Astrocyte (in vitro differentiated cells and primary cell): Measurements from ENCODE around the gene HSPA2. TPM values are rescaled to one million over a fixed set of nuclear protein-coding genes. Genes with fewer than 3 reads are reported as not detected.

Source experiments
- DNase-seq: peaks from one replicate; pipeline ENCODE4 v3.0.0-alpha.2; 2010; ENCODE audit warnings: low read depth
- FAIRE-seq: peaks from 2 replicates; lab custom pipeline; 2011; peaks lifted over from hg19 to GRCh38; lab: Jason Lieb, UNC
- H2AFZ ChIP-seq: 2 replicates; pipeline ENCODE4 v1.6.0; 2012; ENCODE audit warnings: low read depth, low read length, inconsistent platforms
- H3K27ac ChIP-seq: 2 replicates; pipeline ENCODE4 v1.5.1; 2011; ENCODE audit warnings: low read depth, low read length, inconsistent platforms
- H3K27me3 ChIP-seq: 2 replicates; pipeline ENCODE4 v1.6.0; 2011; ENCODE audit warnings: low read length, inconsistent platforms; ENCODE audit not compliant: insufficient read depth
- H3K36me3 ChIP-seq: 2 replicates; pipeline ENCODE4 v1.5.1; 2011; ENCODE audit warnings: low read length, inconsistent platforms; ENCODE audit not compliant: insufficient read depth
- H3K4me1 ChIP-seq: 2 replicates; pipeline ENCODE4 v1.5.1; 2011; ENCODE audit warnings: low read length, inconsistent platforms; ENCODE audit not compliant: insufficient read depth
- H3K4me2 ChIP-seq: 2 replicates; pipeline ENCODE4 v1.6.0; 2012; ENCODE audit warnings: low read length, inconsistent platforms
- H3K4me3 ChIP-seq: 2 replicates; pipeline ENCODE4 v1.5.1; 2011; ENCODE audit warnings: low read depth, mild to moderate bottlenecking, low read length, inconsistent platforms; ENCODE audit not compliant: insufficient read depth
- H3K79me2 ChIP-seq: 2 replicates; pipeline ENCODE4 v1.6.0; 2012; ENCODE audit warnings: mild to moderate bottlenecking, low read length, inconsistent platforms; ENCODE audit not compliant: insufficient read depth
- H3K9ac ChIP-seq: 2 replicates; pipeline ENCODE4 v1.6.0; 2012; ENCODE audit warnings: mild to moderate bottlenecking, low read length, inconsistent platforms
- H3K9me3 ChIP-seq: 2 replicates; pipeline ENCODE4 v1.5.1; 2012; ENCODE audit warnings: low read depth, mild to moderate bottlenecking, low read length, inconsistent platforms; ENCODE audit not compliant: insufficient read depth
- H4K20me1 ChIP-seq: 2 replicates; pipeline ENCODE4 v1.6.0; 2012; ENCODE audit warnings: low read length, inconsistent platforms; ENCODE audit not compliant: insufficient read depth
- H3K27ac Mint-ChIP-seq: one replicate; pipeline ENCODE4 v1.8.0; 2021; ENCODE audit warnings: mild to moderate bottlenecking, mixed read lengths; ENCODE audit not compliant: unreplicated experiment
- H3K27me3 Mint-ChIP-seq: one replicate; pipeline ENCODE4 v1.8.0; 2021; ENCODE audit warnings: low read depth, mixed read lengths; ENCODE audit not compliant: unreplicated experiment
- H3K36me3 Mint-ChIP-seq: one replicate; pipeline ENCODE4 v1.8.0; 2021; ENCODE audit warnings: low read depth, mixed read lengths; ENCODE audit not compliant: unreplicated experiment
- H3K4me1 Mint-ChIP-seq: one replicate; pipeline ENCODE4 v1.8.0; 2021; ENCODE audit warnings: low read depth, mixed read lengths; ENCODE audit not compliant: unreplicated experiment
- H3K4me3 Mint-ChIP-seq: one replicate; pipeline ENCODE4 v1.8.0; 2021; ENCODE audit warnings: mild to moderate bottlenecking, moderate library complexity, mixed read lengths; ENCODE audit not compliant: unreplicated experiment
- H3K9me3 Mint-ChIP-seq: one replicate; pipeline ENCODE4 v1.8.0; 2021; ENCODE audit warnings: mild to moderate bottlenecking, mixed read lengths; ENCODE audit not compliant: unreplicated experiment
- EZH2 ChIP-seq: IDR thresholded peaks from 2 replicates; pipeline ENCODE4 v1.6.1; 2012; ENCODE audit warnings: mild to moderate bottlenecking, low read length, inconsistent platforms; ENCODE audit not compliant: insufficient read depth
- total RNA-seq: library from RNA; stranded (reverse); gene quantifications from 2 replicates; pipeline ENCODE4 v1.2.1, GENCODE V29; 2021
- TF ChIP-seq, protein P1 (sequence below): IDR thresholded peaks from 2 replicates; pipeline ENCODE4 v1.5.1; 2011; ENCODE audit warnings: low read depth, mild to moderate bottlenecking, inconsistent platforms, low read length, moderate library complexity; ENCODE audit not compliant: insufficient read depth

HSPA2 gene
- total RNA-seq, 1 donor from 2014 or later, result 2.8 TPM

DNA sequence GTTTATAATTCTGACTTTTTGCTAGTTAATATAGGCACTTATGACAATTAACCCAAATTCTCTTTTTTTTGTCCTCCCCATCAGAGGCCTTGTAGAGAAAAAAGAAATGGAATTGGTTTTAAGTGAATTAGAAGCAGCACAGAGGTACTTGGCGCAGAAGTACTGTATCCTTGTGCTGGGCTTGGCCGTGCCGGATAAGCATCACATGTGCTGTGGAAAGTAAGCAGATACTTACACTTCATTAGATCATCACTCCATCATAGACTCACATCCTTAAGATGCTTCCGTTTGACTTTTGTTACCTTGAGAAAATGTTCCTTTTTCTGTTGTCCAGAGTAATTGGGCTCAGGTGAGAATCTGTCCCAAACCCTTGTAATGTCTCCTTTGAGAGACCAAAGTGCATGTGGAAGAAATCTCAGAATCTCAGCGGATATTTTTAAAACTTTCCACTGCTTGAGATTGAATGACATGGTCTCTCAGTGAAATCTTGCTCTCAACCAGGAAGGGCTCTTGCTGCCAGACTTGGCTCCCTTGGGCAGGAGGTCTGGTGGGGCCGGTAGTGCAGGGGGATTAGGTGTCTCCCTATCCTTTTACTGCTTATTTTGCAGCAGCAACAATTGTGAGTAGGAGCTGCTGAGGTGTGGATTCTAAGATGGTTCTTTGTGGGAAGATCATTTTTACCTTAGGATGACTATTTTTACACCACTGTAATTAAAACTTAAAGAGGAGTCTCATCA, 34.0 kb downstream of the HSPA2 start:
- Mint-ChIP-seq H3K4me1 (peaks cover 6% of the 10 kb centered on the region), H3K27ac (no peak overlapping the region), H3K27me3 (no peaks in the 10 kb centered on the region), H3K9me3 (no peaks in the 10 kb centered on the region), H3K36me3 (no peaks in the 10 kb centered on the region), H3K4me3 (no peak overlapping the region)
- Histone ChIP-seq H3K4me3 (no peak overlapping the region), H3K9me3 (no peaks in the 10 kb centered on the region), H3K4me2 (no peak overlapping the region), H2AFZ (no peak overlapping the region), H4K20me1 (no peaks in the 10 kb centered on the region), H3K27me3 (no peaks in the 10 kb centered on the region), H3K36me3 (no peaks in the 10 kb centered on the region), H3K9ac (no peak overlapping the region), H3K4me1 (no peaks in the 10 kb centered on the region), H3K79me2 (no peaks in the 10 kb centered on the region), H3K27ac (no peak overlapping the region)
- no peak for DNase-seq
- TF ChIP-seq, protein P1, sequence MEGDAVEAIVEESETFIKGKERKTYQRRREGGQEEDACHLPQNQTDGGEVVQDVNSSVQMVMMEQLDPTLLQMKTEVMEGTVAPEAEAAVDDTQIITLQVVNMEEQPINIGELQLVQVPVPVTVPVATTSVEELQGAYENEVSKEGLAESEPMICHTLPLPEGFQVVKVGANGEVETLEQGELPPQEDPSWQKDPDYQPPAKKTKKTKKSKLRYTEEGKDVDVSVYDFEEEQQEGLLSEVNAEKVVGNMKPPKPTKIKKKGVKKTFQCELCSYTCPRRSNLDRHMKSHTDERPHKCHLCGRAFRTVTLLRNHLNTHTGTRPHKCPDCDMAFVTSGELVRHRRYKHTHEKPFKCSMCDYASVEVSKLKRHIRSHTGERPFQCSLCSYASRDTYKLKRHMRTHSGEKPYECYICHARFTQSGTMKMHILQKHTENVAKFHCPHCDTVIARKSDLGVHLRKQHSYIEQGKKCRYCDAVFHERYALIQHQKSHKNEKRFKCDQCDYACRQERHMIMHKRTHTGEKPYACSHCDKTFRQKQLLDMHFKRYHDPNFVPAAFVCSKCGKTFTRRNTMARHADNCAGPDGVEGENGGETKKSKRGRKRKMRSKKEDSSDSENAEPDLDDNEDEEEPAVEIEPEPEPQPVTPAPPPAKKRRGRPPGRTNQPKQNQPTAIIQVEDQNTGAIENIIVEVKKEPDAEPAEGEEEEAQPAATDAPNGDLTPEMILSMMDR, result no peak
- no peak for TF ChIP-seq EZH2
- no peak for FAIRE-seq

DNA sequence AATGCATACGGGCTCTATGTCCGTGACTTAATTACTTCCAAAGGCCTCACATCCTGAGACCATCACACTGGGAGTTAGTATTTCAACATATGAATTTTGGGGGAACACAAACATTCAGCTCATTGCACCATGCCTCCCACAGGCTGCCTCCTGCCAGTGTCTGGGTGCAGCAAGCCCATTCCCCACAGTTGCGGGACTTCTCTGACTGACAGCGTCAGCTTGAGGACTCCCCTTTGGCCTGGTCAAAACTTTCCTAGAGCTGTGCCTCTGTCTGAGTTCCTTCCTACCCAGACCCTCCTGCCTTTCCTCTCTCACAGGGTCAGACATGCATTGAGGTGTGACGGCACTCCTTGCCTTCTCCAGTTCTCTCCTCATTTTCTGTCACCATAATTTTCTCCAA, 36.7 kb downstream of the HSPA2 start:
- TF ChIP-seq, protein P1, result no peak
- Histone ChIP-seq H3K4me3 (no peak overlapping the region), H3K4me2 (no peak overlapping the region), H2AFZ (no peak overlapping the region), H3K4me1 (no peaks in the 10 kb centered on the region), H3K27ac (no peak overlapping the region), H4K20me1 (no peaks in the 10 kb centered on the region), H3K9ac (no peak overlapping the region), H3K27me3 (no peaks in the 10 kb centered on the region), H3K36me3 (no peaks in the 10 kb centered on the region), H3K9me3 (no peaks in the 10 kb centered on the region), H3K79me2 (no peaks in the 10 kb centered on the region)
- DNase-seq, result no peak
- no peak overlapping the region for H3K27ac Mint-ChIP-seq
- H3K4me3 Mint-ChIP-seq, result no peak overlapping the region
- H3K9me3 Mint-ChIP-seq, result no peaks in the 10 kb centered on the region
- peaks cover 24% of the 10 kb centered on the region for H3K4me1 Mint-ChIP-seq
- H3K27me3 Mint-ChIP-seq, result no peaks in the 10 kb centered on the region
- no peaks in the 10 kb centered on the region for H3K36me3 Mint-ChIP-seq
- no peak for FAIRE-seq

DNA sequence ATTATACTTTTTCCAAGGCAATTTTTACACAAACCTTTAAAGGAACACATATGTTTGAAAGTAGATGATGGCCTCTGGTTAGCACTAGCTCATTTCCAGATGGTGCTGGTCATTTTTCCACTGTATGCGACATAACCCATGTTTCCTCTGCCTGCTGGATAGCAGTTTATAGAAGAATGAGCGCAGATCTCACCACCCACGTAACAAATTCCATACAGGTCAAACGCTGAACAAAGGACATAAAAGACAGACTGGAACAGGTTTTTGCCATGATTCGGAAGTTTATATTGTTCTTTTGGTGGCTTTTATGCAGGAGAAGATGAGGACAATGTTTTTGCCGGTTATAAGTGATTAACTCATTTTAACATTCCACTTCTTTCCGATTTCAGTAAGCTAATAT, 39.9 kb downstream of the HSPA2 start:
- FAIRE-seq, result no peak
- H3K9me3 ChIP-seq, result no peaks in the 10 kb centered on the region
- H3K79me2 ChIP-seq, result no peaks in the 10 kb centered on the region
- H3K36me3 Mint-ChIP-seq, result no peaks in the 10 kb centered on the region
- peak; percentile 46 for DNase-seq
- H3K27me3 Mint-ChIP-seq, result no peaks in the 10 kb centered on the region
- H3K27ac Mint-ChIP-seq, result no peak overlapping the region
- no peaks in the 10 kb centered on the region for H3K27me3 ChIP-seq
- H3K4me2 ChIP-seq, result no peak overlapping the region
- no peaks in the 10 kb centered on the region for H3K4me1 ChIP-seq
- H3K27ac ChIP-seq, result no peak overlapping the region
- no peak overlapping the region for H2AFZ ChIP-seq
- H3K9ac ChIP-seq, result no peak overlapping the region
- H4K20me1 ChIP-seq, result no peaks in the 10 kb centered on the region
- peak overlapping the region; percentile 40 for H3K4me3 Mint-ChIP-seq
- no peaks in the 10 kb centered on the region for H3K36me3 ChIP-seq
- TF ChIP-seq, protein P1, result no peak
- no peak for TF ChIP-seq EZH2
- peaks cover 24% of the 10 kb centered on the region for H3K4me1 Mint-ChIP-seq
- no peaks in the 10 kb centered on the region for H3K9me3 Mint-ChIP-seq
- no peak overlapping the region for H3K4me3 ChIP-seq
